HCT116 (cell line): ENCODE data around the gene ZNF91. TPM values are rescaled to one million over a fixed set of nuclear protein-coding genes. Genes with fewer than 3 reads are reported as not detected.

ENCODE experiments used
- ATAC-seq: fragments of 200-7000 bp; cut with Tn5 transposase; 2 replicates; pipeline ENCODE4 v1.9.1; 2020; ENCODE audit warnings: mild to moderate bottlenecking, moderate library complexity
- BruUV-seq: library from RNA; stranded (reverse); fragments of 400-500 nt; replicated peaks from 2 replicates; lab custom pipeline; 2021; lab: Mats Ljungman, UMichigan
- CTCF ChIA-PET: fragments of 300-600 bp; sonication (Branson Sonifier 250); formaldehyde crosslinking; loops from one replicate; lab custom pipeline; 2021; ENCODE audit warnings: antibody characterized with exemption; lab: Charles Lee
- POLR2A ChIA-PET: fragments of 300-600, 350-600 bp; sonication (Branson Sonifier 250); formaldehyde crosslinking; loops from one replicate; lab custom pipeline; 2021; ENCODE audit warnings: antibody characterized with exemption; lab: Charles Lee
- RAD21 ChIA-PET, 2 experiments: fragments of 300-600 bp; sonication (Branson Sonifier 250); formaldehyde crosslinking; loops; one replicate each; lab custom pipeline; 2023; ENCODE audit warnings: low total read pairs in 2 of 2; ENCODE audit not compliant: uncharacterized antibody in 2 of 2, unreplicated experiment in 2 of 2, low non-redundant PET in 1 of 2; lab: Charles Lee
- DNase-seq: peaks from one replicate; pipeline ENCODE4 v3.0.0-alpha.2; 2010; ENCODE audit warnings: low read depth, low spot score
- H2AFZ ChIP-seq: fragments of 200-600 bp; shearing (Covaris generic), sonication (generic); 2 replicates; pipeline ENCODE4 v1.6.1; 2017; ENCODE audit warnings: low read depth, mixed run types, mixed read lengths, antibody characterized with exemption, low read length; ENCODE audit not compliant: poor library complexity, severe bottlenecking
- H3K27ac ChIP-seq: 2 replicates; pipeline ENCODE4 v1.5.1; 2012; ENCODE audit warnings: low read depth, low read length
- H3K27me3 ChIP-seq: fragments of 200-600 bp; sonication (generic); 2 replicates; pipeline ENCODE4 v1.6.1; 2016; ENCODE audit warnings: mixed run types, low read length, mixed read lengths; ENCODE audit not compliant: insufficient read depth
- H3K36me3 ChIP-seq, 2 experiments: fragments of 200-500 bp in 1 of 2; fragments of 200-600 bp in 1 of 2; sonication (Bioruptor generic) in 1 of 2; sonication (generic) in 1 of 2; 2 replicates each; pipeline versions ENCODE4 v1.5.1 to v1.6.1; 2014 to 2016; ENCODE audit warnings: low read length in 2 of 2, inconsistent platforms in 1 of 2, mixed read lengths in 1 of 2, mixed run types in 1 of 2; ENCODE audit not compliant: insufficient read depth in 2 of 2, control insufficient read depth in 1 of 2
- H3K4me1 ChIP-seq, 2 experiments: fragments of 200-600 bp in 1 of 2; sonication (generic) in 1 of 2; 2 replicates each; pipeline versions ENCODE4 v1.5.1 to v1.6.1; 2012 to 2017; ENCODE audit warnings: low read length in 2 of 2, inconsistent platforms in 1 of 2, mild to moderate bottlenecking in 1 of 2, mixed read lengths in 1 of 2, mixed run types in 1 of 2, moderate library complexity in 1 of 2; ENCODE audit not compliant: insufficient read depth in 2 of 2, control insufficient read depth in 1 of 2
- H3K4me2 ChIP-seq: fragments of 200-600 bp; sonication (generic); 2 replicates; pipeline ENCODE4 v1.6.1; 2017; ENCODE audit warnings: mixed run types, low read length, mixed read lengths
- H3K4me3 ChIP-seq, 2 experiments: fragments of 200-600 bp in 1 of 2; sonication (generic) in 1 of 2; replicated peaks in 1 of 2; 2 replicates each; pipeline ENCODE4 v1.5.1; 2011 to 2016; ENCODE audit warnings: low read length in 2 of 2, control low read depth in 1 of 2, low read depth in 1 of 2, mild to moderate bottlenecking in 1 of 2, mixed read lengths in 1 of 2, mixed run types in 1 of 2
- H3K79me2 ChIP-seq: fragments of 200-600 bp; sonication (generic); 2 replicates; pipeline ENCODE4 v1.6.1; 2017; ENCODE audit warnings: mild to moderate bottlenecking, mixed run types, low read length, moderate library complexity, mixed read lengths; ENCODE audit not compliant: insufficient read depth
- H3K9ac ChIP-seq: fragments of 200-600 bp; sonication (generic); 2 replicates; pipeline ENCODE4 v1.6.1; 2016; ENCODE audit warnings: low read length, mixed read lengths
- H3K9me2 ChIP-seq: fragments of 200-600 bp; sonication (generic), shearing (Covaris generic); 2 replicates; pipeline ENCODE4 v1.6.1; 2017; ENCODE audit warnings: mixed run types, mild to moderate bottlenecking, moderate library complexity; ENCODE audit not compliant: insufficient read depth
- H3K9me3 ChIP-seq, 2 experiments: fragments of 200-500 bp in 1 of 2; fragments of 200-600 bp in 1 of 2; sonication (Bioruptor generic) in 1 of 2; sonication (generic) in 1 of 2; 2 replicates each; pipeline ENCODE4 v1.6.1; 2014 to 2017; ENCODE audit warnings: low read length in 2 of 2, mixed read lengths in 2 of 2, inconsistent platforms in 1 of 2, low read depth in 1 of 2, mild to moderate bottlenecking in 1 of 2, mixed run types in 1 of 2, moderate library complexity in 1 of 2; ENCODE audit not compliant: control insufficient read depth in 1 of 2, insufficient read depth in 1 of 2
- H4K20me1 ChIP-seq: fragments of 200-600 bp; sonication (generic), shearing (Covaris generic); 2 replicates; pipeline ENCODE4 v1.6.1; 2017; ENCODE audit warnings: mixed run types, mild to moderate bottlenecking, moderate library complexity; ENCODE audit not compliant: insufficient read depth
- ATF3 ChIP-seq: IDR thresholded peaks from 2 replicates; pipeline ENCODE4 v1.6.1; 2012
- CBX3 ChIP-seq: IDR thresholded peaks from 2 replicates; pipeline ENCODE4 v1.6.1; 2012; ENCODE audit warnings: low read depth
- CEBPB ChIP-seq: IDR thresholded peaks from 2 replicates; pipeline ENCODE4 v1.6.1; 2012; ENCODE audit warnings: low read depth
- EGR1 ChIP-seq: IDR thresholded peaks from 2 replicates; pipeline ENCODE4 v1.6.1; 2012; ENCODE audit warnings: low read depth
- EZH2phosphoT487 ChIP-seq: fragments of 200-600 bp; IDR thresholded peaks from 2 replicates; pipeline ENCODE4 v1.6.1; 2018; ENCODE audit warnings: antibody characterized with exemption, borderline replicate concordance
- MAX ChIP-seq: IDR thresholded peaks from 2 replicates; pipeline ENCODE4 v1.6.1; 2012
- POLR2A ChIP-seq: IDR thresholded peaks from 2 replicates; pipeline ENCODE4 v1.7.0; 2011; ENCODE audit warnings: borderline replicate concordance; ENCODE audit not compliant: insufficient read depth, insufficient read length; ENCODE audit errors: extremely low read depth
- POLR2AphosphoS5 ChIP-seq: IDR thresholded peaks from 2 replicates; pipeline ENCODE4 v1.6.1; 2011; ENCODE audit warnings: mild to moderate bottlenecking, low read depth, low read length, moderate library complexity
- RAD21 ChIP-seq: IDR thresholded peaks from 2 replicates; pipeline ENCODE4 v1.6.1; 2012; ENCODE audit warnings: low read depth, mild to moderate bottlenecking
- SIN3A ChIP-seq: IDR thresholded peaks from 2 replicates; pipeline ENCODE4 v1.6.1; 2012; ENCODE audit warnings: low read depth
- SP1 ChIP-seq: IDR thresholded peaks from 2 replicates; pipeline ENCODE4 v1.6.1; 2012; ENCODE audit warnings: low read depth
- YY1 ChIP-seq: IDR thresholded peaks from 2 replicates; pipeline ENCODE4 v1.6.1; 2011; ENCODE audit warnings: low read length, low read depth, moderate library complexity, mild to moderate bottlenecking; ENCODE audit not compliant: insufficient replicate concordance; ENCODE audit errors: extremely low read depth
- ZBTB33 ChIP-seq: IDR thresholded peaks from 2 replicates; pipeline ENCODE4 v1.6.1; 2011; ENCODE audit warnings: mild to moderate bottlenecking, low read length, moderate library complexity; ENCODE audit not compliant: insufficient replicate concordance; ENCODE audit errors: extremely low read depth
- ZNF274 ChIP-seq: fragments of 200-500 bp; sonication (Bioruptor generic); IDR thresholded peaks from 2 replicates; pipeline ENCODE4 v1.6.1; 2014; ENCODE audit warnings: mild to moderate bottlenecking, low read depth, low read length, inconsistent platforms
- intact Hi-C: fragments of 100-400 bp; cut with micrococcal nuclease; formaldehyde crosslinking; loops from 2 replicates; pipeline ENCODE4 v1.10.0; 2022
- total RNA-seq: library from RNA; stranded (reverse); gene quantifications from one replicate; pipeline ENCODE4 v1.2.1, GENCODE V29; 2021; ENCODE audit not compliant: unreplicated experiment

Gene ZNF91
- total RNA-seq, 1 experiment from 2014 or later: 12.3 TPM

- ATAC-seq (no peak), DNase-seq (no peak)
- no peaks in the 10 kb centered on the region for H3K36me3 ChIP-seq
- H3K9me2 ChIP-seq: no peaks in the 10 kb centered on the region
- no peaks in the 10 kb centered on the region for H3K79me2 ChIP-seq
- no peaks in the 10 kb centered on the region for H3K4me1 ChIP-seq
- no peak for TF ChIP-seq ATF3
- no peak for TF ChIP-seq POLR2AphosphoS5
- TF ChIP-seq CBX3: no peak
- no peak for TF ChIP-seq ZBTB33
- TF ChIP-seq ZNF274: no peak
- no peak for TF ChIP-seq RAD21
- no peak for TF ChIP-seq SIN3A
- no peak for TF ChIP-seq POLR2A
- TF ChIP-seq EGR1: no peak
- no peak for TF ChIP-seq CEBPB
- TF ChIP-seq MAX: no peak
- no peak for TF ChIP-seq EZH2phosphoT487
- TF ChIP-seq SP1: no peak
- TF ChIP-seq YY1: no peak
- POLR2A ChIA-PET: no interaction called here
- H3K27ac ChIP-seq: no peak overlapping the region
- no peaks in the 10 kb centered on the region for H3K27me3 ChIP-seq
- H3K4me2 ChIP-seq: no peak overlapping the region
- H3K4me3 ChIP-seq: no peak overlapping the region
- H3K9me3 ChIP-seq: peaks cover 0 to 5% of the 10 kb centered on the region in 2 experiments; a peak in 1 of 4 replicates
- no peak overlapping the region for H2AFZ ChIP-seq
- no TSS peak for BruUV-seq
- H3K9ac ChIP-seq: no peak overlapping the region
- H4K20me1 ChIP-seq: no peaks in the 10 kb centered on the region
- RAD21 ChIA-PET: no interaction called here
- intact Hi-C loops: no loop called here
- CTCF ChIA-PET: no interaction called here
Observed at GRCh38 chr19:23415034-23415433, 19.8 kb upstream of the ZNF91 start.
